Neural progenitor cell (in vitro differentiated cells): ENCODE measurements around the gene SMCP.

ENCODE experiments used
- EZH2 ChIP-seq: fragments of 200-600 bp; sonication (generic); IDR thresholded peaks from 2 replicates; pipeline ENCODE4 v1.6.1; 2017; ENCODE audit warnings: antibody characterized with exemption, mild to moderate bottlenecking, moderate library complexity
- EZH2phosphoT487 ChIP-seq: fragments of 200-600 bp; sonication (generic); IDR thresholded peaks from 2 replicates; pipeline ENCODE4 v1.6.1; 2017; ENCODE audit warnings: antibody characterized with exemption
- TF ChIP-seq, protein P1 (sequence below): fragments of 200-600 bp; sonication (generic); IDR thresholded peaks from 2 replicates; pipeline ENCODE4 v1.5.1; 2017; ENCODE audit warnings: antibody characterized with exemption, mild to moderate bottlenecking

GRCh38 chr1:152842556-152842955 lies 35.6 kb upstream of the SMCP start, which contains the start of gene LCE6A:
- TF ChIP-seq EZH2 (no peak), EZH2phosphoT487 (no peak)
- TF ChIP-seq, protein P1, sequence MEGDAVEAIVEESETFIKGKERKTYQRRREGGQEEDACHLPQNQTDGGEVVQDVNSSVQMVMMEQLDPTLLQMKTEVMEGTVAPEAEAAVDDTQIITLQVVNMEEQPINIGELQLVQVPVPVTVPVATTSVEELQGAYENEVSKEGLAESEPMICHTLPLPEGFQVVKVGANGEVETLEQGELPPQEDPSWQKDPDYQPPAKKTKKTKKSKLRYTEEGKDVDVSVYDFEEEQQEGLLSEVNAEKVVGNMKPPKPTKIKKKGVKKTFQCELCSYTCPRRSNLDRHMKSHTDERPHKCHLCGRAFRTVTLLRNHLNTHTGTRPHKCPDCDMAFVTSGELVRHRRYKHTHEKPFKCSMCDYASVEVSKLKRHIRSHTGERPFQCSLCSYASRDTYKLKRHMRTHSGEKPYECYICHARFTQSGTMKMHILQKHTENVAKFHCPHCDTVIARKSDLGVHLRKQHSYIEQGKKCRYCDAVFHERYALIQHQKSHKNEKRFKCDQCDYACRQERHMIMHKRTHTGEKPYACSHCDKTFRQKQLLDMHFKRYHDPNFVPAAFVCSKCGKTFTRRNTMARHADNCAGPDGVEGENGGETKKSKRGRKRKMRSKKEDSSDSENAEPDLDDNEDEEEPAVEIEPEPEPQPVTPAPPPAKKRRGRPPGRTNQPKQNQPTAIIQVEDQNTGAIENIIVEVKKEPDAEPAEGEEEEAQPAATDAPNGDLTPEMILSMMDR, result no peak
